Measurements from ENCODE around the gene SGPP2. TPM values are rescaled to one million over a fixed set of nuclear protein-coding genes. Genes with fewer than 3 reads are reported as not detected.

The SGPP2 gene
- total RNA-seq, 1 donor from 2014 or later = 12.4 TPM

GRCh38 chr2:222421626-222422025, 2.7 kb upstream of the SGPP2 start:
- ChIA-PET POLR2A (no interaction called here), CTCF (no interaction called here)
- H3K9me3 Mint-ChIP-seq = no peaks in the 10 kb centered on the region
- peaks cover 23% of the 10 kb centered on the region for H3K27me3 Mint-ChIP-seq
- H3K4me3 Mint-ChIP-seq = no peak overlapping the region
- TF ChIP-seq CTCF (IDR thresholded peaks at IDR 0.05) = no peak
- peaks cover 8% of the 10 kb centered on the region for H3K36me3 Mint-ChIP-seq (ENCODE audit: low read depth)
- intact Hi-C loops (cut with micrococcal nuclease) = loop anchor here (5.0 to 10.0 kb wide), 4 partner anchors 141 to 1533 kb away; partner anchors contain the start of genes ACSL3, FARSB and MRPL44
- DNase-seq = no peak
- peaks cover 31% of the 10 kb centered on the region for H3K4me1 Mint-ChIP-seq
- no peak overlapping the region for H3K27ac Mint-ChIP-seq
- ATAC-seq (ENCODE audit: low read depth) = no peak

GRCh38 chr2:222423186-222423585, 1.2 kb upstream of the SGPP2 start:
- peak overlapping the region; percentile 93 for H3K27ac Mint-ChIP-seq
- H3K4me3 Mint-ChIP-seq = peak overlapping the region; percentile 96
- intact Hi-C loops (cut with micrococcal nuclease) = loop anchor here (5.0 to 10.0 kb wide), 4 partner anchors 139 to 1532 kb away; partner anchors contain the start of genes ACSL3, FARSB and MRPL44

GRCh38 chr2:222423632-222424275, 589 bp upstream of the SGPP2 start:
- DNase-seq (peak; percentile 30), ATAC-seq (ENCODE audit: low read depth) (peak; percentile 57)
- H3K36me3 Mint-ChIP-seq (ENCODE audit: low read depth) = peaks cover 8% of the 10 kb centered on the region
- no peak for TF ChIP-seq CTCF (IDR thresholded peaks at IDR 0.05)
- peaks cover 47% of the 10 kb centered on the region for H3K4me1 Mint-ChIP-seq
- POLR2A ChIA-PET = interaction anchor here (0.6 to 1.2 kb wide), 3 partner anchors 10 to 106 kb away, joined by 3 to 4 read pairs (median 4); no protein-coding TSS in a partner anchor
- H3K27me3 Mint-ChIP-seq = peaks cover 23% of the 10 kb centered on the region
- CTCF ChIA-PET = no interaction called here
- intact Hi-C loops (cut with micrococcal nuclease) = loop anchor here (5.0 to 10.0 kb wide), 4 partner anchors 139 to 1531 kb away; partner anchors contain the start of genes ACSL3, FARSB and MRPL44
- H3K9me3 Mint-ChIP-seq = no peaks in the 10 kb centered on the region
- peak overlapping the region; percentile 93 for H3K27ac Mint-ChIP-seq
- peak overlapping the region; percentile 96 for H3K4me3 Mint-ChIP-seq

More at GRCh38 chr2:222423186-222423585, 1.2 kb upstream of the SGPP2 start:
- ChIA-PET POLR2A (interaction anchor here (1.2 kb wide), 2 partner anchors 10 to 105 kb away, joined by 3 to 4 read pairs; no protein-coding TSS in a partner anchor), CTCF (no interaction called here)
- H3K36me3 Mint-ChIP-seq (ENCODE audit: low read depth) = peaks cover 8% of the 10 kb centered on the region
- peaks cover 46% of the 10 kb centered on the region for H3K4me1 Mint-ChIP-seq
- no peaks in the 10 kb centered on the region for H3K9me3 Mint-ChIP-seq
- H3K27me3 Mint-ChIP-seq = peaks cover 23% of the 10 kb centered on the region
- no peak for ATAC-seq (ENCODE audit: low read depth)
- no peak for TF ChIP-seq CTCF (IDR thresholded peaks at IDR 0.05)
- DNase-seq = no peak

- Mint-ChIP-seq H3K36me3 (ENCODE audit: low read depth) (peaks cover 10% of the 10 kb centered on the region), H3K4me3 (peak overlapping the region; percentile 90)
- POLR2A ChIA-PET = interaction anchor here (0.6 kb wide), 1 partner anchor 107 kb away, joined by 5 read pairs; no protein-coding TSS in a partner anchor
Observed at GRCh38 chr2:222424729-222425671, 657 bp downstream of the SGPP2 start.

More at GRCh38 chr2:222424729-222425671, 657 bp downstream of the SGPP2 start:
- Mint-ChIP-seq H3K9me3 (no peaks in the 10 kb centered on the region), H3K27ac (peak overlapping the region; percentile 81), H3K27me3 (peaks cover 23% of the 10 kb centered on the region), H3K4me1 (peaks cover 47% of the 10 kb centered on the region)
- intact Hi-C loops (cut with micrococcal nuclease) = loop anchor here (1.0 to 10.0 kb wide), 7 partner anchors 8 to 1530 kb away; partner anchors contain the start of genes ACSL3, FARSB and MRPL44
- TF ChIP-seq CTCF (IDR thresholded peaks at IDR 0.05) = no peak
- DNase-seq = peak; percentile 32
- CTCF ChIA-PET = interaction anchor here (1.2 kb wide), 1 partner anchor 137 kb away, joined by 3 read pairs; no protein-coding TSS in a partner anchor
- ATAC-seq (ENCODE audit: low read depth) = peak; percentile 42
